K562 (cell line): ENCODE results near the gene NTSR1. TPM values are rescaled to one million over a fixed set of nuclear protein-coding genes. Genes with fewer than 3 reads are reported as not detected.

Experiments used
- ATAC-seq: fragments of 200-7000 bp; cut with Tn5 transposase; 3 replicates; pipeline ENCODE4 v1.9.1; 2020; ENCODE audit warnings: moderate library complexity
- BruUV-seq: library from RNA; stranded (reverse); fragments of 400-500 nt; replicated peaks from 2 replicates; lab custom pipeline; 2021; lab: Mats Ljungman, UMichigan
- CTCF ChIA-PET: fragments of 300-600 bp; formaldehyde crosslinking; extraction: SDS; loops from one replicate; lab custom pipeline; 2021; ENCODE audit warnings: low intra/inter-chr PET ratio; lab: Yijun Ruan, JAX
- POLR2A ChIA-PET: fragments of 300-600, 350-650 bp; sonication (Branson Sonifier 250); formaldehyde crosslinking; extraction: SDS; loops from one replicate; lab custom pipeline; 2021; ENCODE audit warnings: antibody characterized with exemption, inconsistent platforms; lab: Yijun Ruan, JAX
- DNase-seq, 4 experiments: peaks; one replicate each; pipeline versions ENCODE4 v3.0.0 to v3.0.0-alpha.2; 2011 to 2018; ENCODE audit warnings: low spot score in 3 of 4, mixed read lengths in 3 of 4; ENCODE audit errors: extremely low read depth in 1 of 4
- FAIRE-seq: peaks from 2 replicates; lab custom pipeline; 2011; peaks lifted over from hg19 to GRCh38; lab: Jason Lieb, UNC
- H2AFZ ChIP-seq: 2 replicates; pipeline ENCODE4 v1.6.0; 2011; ENCODE audit warnings: low read depth, low read length, control low read depth, inconsistent platforms
- H3K27ac ChIP-seq: fragments of 200-600 bp; 3 replicates; pipeline ENCODE4 v1.8.0; 2011; ENCODE audit warnings: low read depth, mild to moderate bottlenecking, control low read depth, inconsistent platforms, low read length, moderate library complexity, mixed read lengths; ENCODE audit errors: extremely low read depth
- H3K27me3 ChIP-seq, 2 experiments: fragments of 300-600 bp in 1 of 2; 2 replicates in 1 of 2; 3 replicates in 1 of 2; pipeline versions ENCODE4 v1.6.0 to v1.8.0; 2011; ENCODE audit warnings: inconsistent platforms in 2 of 2, low read length in 2 of 2, mild to moderate bottlenecking in 1 of 2, mixed read lengths in 1 of 2, moderate library complexity in 1 of 2; ENCODE audit not compliant: control insufficient read depth in 2 of 2, insufficient read depth in 2 of 2
- H3K36me3 ChIP-seq: fragments of 300-600 bp; 3 replicates; pipeline ENCODE4 v1.8.0; 2011; ENCODE audit warnings: mild to moderate bottlenecking, low read length, inconsistent platforms; ENCODE audit not compliant: control insufficient read depth, insufficient read depth
- H3K4me1 ChIP-seq, 2 experiments: fragments of 200-600 bp in 1 of 2; replicated peaks in 1 of 2; 2 replicates in 1 of 2; 3 replicates in 1 of 2; pipeline versions ENCODE4 v1.5.1 to v1.8.0; 2011; ENCODE audit warnings: inconsistent platforms in 2 of 2, low read length in 2 of 2, mild to moderate bottlenecking in 1 of 2, mixed read lengths in 1 of 2, moderate library complexity in 1 of 2; ENCODE audit not compliant: control insufficient read depth in 2 of 2, insufficient read depth in 2 of 2
- H3K4me2 ChIP-seq: 2 replicates; pipeline ENCODE4 v1.6.1; 2011; ENCODE audit warnings: low read length, control low read depth, inconsistent platforms, mixed read lengths; ENCODE audit not compliant: insufficient read depth
- H3K4me3 ChIP-seq: fragments of 200-600 bp; sonication (generic), shearing (Covaris generic); 2 replicates; pipeline ENCODE4 v1.5.1; 2016; ENCODE audit warnings: control low read depth, inconsistent platforms
- H3K79me2 ChIP-seq: fragments of 200-600 bp; 3 replicates; pipeline ENCODE4 v1.8.0; 2011; ENCODE audit warnings: low read length, inconsistent platforms; ENCODE audit not compliant: control insufficient read depth, insufficient read depth
- H3K9ac ChIP-seq, 2 experiments: 2 replicates each; pipeline versions ENCODE4 v1.6.0 to v1.6.1; 2011; ENCODE audit warnings: low read depth in 2 of 2, low read length in 2 of 2, control low read depth in 1 of 2, inconsistent platforms in 1 of 2, mild to moderate bottlenecking in 1 of 2, mixed read lengths in 1 of 2; ENCODE audit not compliant: insufficient read depth in 1 of 2
- H3K9me1 ChIP-seq: one replicate; pipeline ENCODE4 v1.6.0; 2011; ENCODE audit warnings: inconsistent platforms, mild to moderate bottlenecking, low read length, moderate library complexity; ENCODE audit not compliant: control insufficient read depth, insufficient read depth
- H3K9me3 ChIP-seq: replicated peaks from 2 replicates; pipeline ENCODE4 v1.5.1; 2011; ENCODE audit warnings: low read depth, low read length, inconsistent platforms; ENCODE audit not compliant: control insufficient read depth, insufficient read depth
- H4K20me1 ChIP-seq: replicated peaks from 2 replicates; pipeline ENCODE4 v1.6.1; 2011; ENCODE audit warnings: low read length, inconsistent platforms, mixed read lengths; ENCODE audit not compliant: control insufficient read depth, insufficient read depth
- SMARCA4 ChIP-seq: fragments of 450-650 bp; IDR thresholded peaks from 2 replicates; pipeline ENCODE4 v1.6.1; 2016
- WGBS: fragments of 100-300 bp; shearing (Covaris generic); methylation state at CpG from one replicate; pipeline ENCODE4 v1.1.6; 2016; ENCODE audit warnings: low coverage, mixed read lengths; ENCODE audit not compliant: insufficient coverage; ENCODE audit errors: missing lambda C conversion rate; 5-methylcytosine and 5-hydroxymethylcytosine counted together
- in situ Hi-C: fragments of 300-500 bp; cut with MboI; formaldehyde crosslinking; loops from 4 replicates; pipeline ENCODE4 v1.15.0; 2018; ENCODE audit warnings: inconsistent platforms, mixed read lengths
- intact Hi-C: fragments of 100-400 bp; cut with micrococcal nuclease; formaldehyde crosslinking; loops from 2 replicates; pipeline ENCODE4 v1.14.2; 2022
- polyA plus RNA-seq, 8 experiments: library from polyadenylated mRNA; depleted of rRNA in 4 of 8; stranded (reverse) in 5 of 8; unstranded in 3 of 8; fragments of >200 nt; fragmentation: Nextera tagmentation in 2 of 8; fragmentation: Illumina TruSeq in 1 of 8; extraction: Ambion mirVana in 2 of 8; extraction: Trizol in 1 of 8; gene quantifications; 2 replicates each; pipeline versions ENCODE4 v1.2.1 to v1.2.3, GENCODE V29; 2011 to 2014; ENCODE audit warnings: inconsistent platforms in 1 of 8, missing spikeins in 1 of 8
- total RNA-seq, 7 experiments: library from RNA; depleted of rRNA in 6 of 7; stranded (reverse); fragments of >200 nt in 6 of 7; fragmentation: Illumina TruSeq in 2 of 7; extraction: Trizol in 2 of 7; gene quantifications; 2 replicates each; pipeline versions ENCODE4 v1.2.1 to v1.2.3, GENCODE V29; 2011 to 2021; ENCODE audit warnings: low replicate concordance in 1 of 7
- TF ChIP-seq, protein P1 (sequence below): fragments of 450-650 bp; IDR thresholded peaks from 2 replicates; pipeline ENCODE4 v1.6.1; 2016; ENCODE audit warnings: mild to moderate bottlenecking, moderate library complexity
- TF ChIP-seq, protein P2 (sequence below), 3 experiments: IDR thresholded peaks in 2 of 3; conservative IDR thresholded peaks in 1 of 3; 2 replicates each; pipeline ENCODE4 v1.5.1; 2011 to 2012; ENCODE audit warnings: low read length in 3 of 3, mild to moderate bottlenecking in 3 of 3, control low read depth in 2 of 3, improper control_type of control experiment in 1 of 3, inconsistent platforms in 1 of 3, low read depth in 1 of 3, mixed read lengths in 1 of 3, moderate library complexity in 1 of 3; ENCODE audit not compliant: insufficient read depth in 2 of 3

NTSR1 gene
- total and polyA plus RNA-seq, 9 of the 15 experiments (the other 6 are each of a cell fraction or from before 2014, with no cell fraction given) = 0.04 to 0.40 (median 0.13) TPM; not detected in 3

DNA sequence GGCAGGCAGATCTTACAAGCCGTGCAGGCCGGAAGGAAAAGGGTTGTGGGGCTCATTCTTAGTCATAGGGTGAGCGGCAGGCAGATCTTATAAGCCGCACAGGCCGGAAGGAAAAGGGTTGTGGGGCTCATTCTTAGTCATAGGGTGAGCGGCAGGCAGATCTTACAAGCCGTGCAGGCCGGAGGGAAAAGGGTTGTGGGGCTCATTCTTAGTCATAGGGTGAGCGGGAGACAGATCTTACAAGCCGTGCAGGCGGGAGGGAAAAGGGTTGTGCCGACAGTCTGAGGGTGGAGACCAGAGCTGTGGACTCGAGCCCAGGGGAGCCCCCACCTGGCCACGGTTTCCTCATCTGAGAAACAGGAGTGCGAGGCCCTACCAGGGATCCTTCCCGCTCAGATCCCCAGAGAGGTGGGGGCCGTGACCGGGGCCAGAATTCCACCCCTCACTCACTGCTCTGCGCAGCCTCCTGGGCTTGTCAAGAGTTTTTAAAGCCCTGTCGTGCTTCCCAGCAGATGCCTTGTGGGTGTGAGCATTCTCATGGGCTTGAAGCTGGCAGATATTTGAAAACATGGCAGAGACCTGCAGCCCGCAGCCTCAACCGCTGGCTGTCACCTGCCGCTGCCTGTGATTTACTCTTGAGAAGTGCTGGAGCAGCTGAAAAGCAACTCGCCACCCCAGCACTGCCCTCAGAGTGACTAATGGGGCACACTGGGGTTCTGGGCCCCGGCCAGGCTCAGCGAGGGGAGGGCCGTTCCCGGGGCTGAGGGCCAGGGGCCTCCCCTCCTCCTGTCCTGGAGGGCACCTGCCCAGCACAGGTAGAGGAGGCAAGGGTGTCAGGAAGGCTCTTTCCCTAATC is 31.9 kb downstream of the NTSR1 start:
- ATAC-seq (peak; percentile 80), FAIRE-seq (peak; percentile 93), DNase-seq (peak; percentile 72 to 83 (median 82))
- Histone ChIP-seq H3K9ac (peak overlapping the region; percentile 40 to 83; a peak in 3 of 4 replicates), H2AFZ (peak overlapping the region; percentile 82), H3K9me1 (no peaks in the 10 kb centered on the region), H3K36me3 (no peaks in the 10 kb centered on the region), H3K4me2 (peak overlapping the region; percentile 45), H3K9me3 (no peaks in the 10 kb centered on the region), H4K20me1 (no peaks in the 10 kb centered on the region; the same call in 1 of the 2 replicates), H3K4me1 (peaks cover 17 to 57% of the 10 kb centered on the region in 2 experiments), H3K79me2 (no peaks in the 10 kb centered on the region), H3K4me3 (no peak overlapping the region), H3K27me3 (peaks cover 16 to 28% of the 10 kb centered on the region in 2 experiments; a peak in 4 of 5 replicates), H3K27ac (peak overlapping the region; percentile 77; the same call in 2 of the 3 replicates)
- intact Hi-C loops = no loop called here
- TSS peak; percentile 73 for BruUV-seq
- WGBS = 22% methylated on average over 28 of the region's 28 CpGs
- POLR2A ChIA-PET = interaction anchor here (0.5 to 1.7 kb wide), 5 partner anchors 11 to 516 kb away, joined by 3 to 6 read pairs (median 3); no protein-coding TSS in a partner anchor
- in situ Hi-C loops = no loop called here
- CTCF ChIA-PET = no interaction called here
- TF ChIP-seq SMARCA4 = peak; percentile 62; the same call in 1 of the 2 replicates
- TF ChIP-seq, protein P1, sequence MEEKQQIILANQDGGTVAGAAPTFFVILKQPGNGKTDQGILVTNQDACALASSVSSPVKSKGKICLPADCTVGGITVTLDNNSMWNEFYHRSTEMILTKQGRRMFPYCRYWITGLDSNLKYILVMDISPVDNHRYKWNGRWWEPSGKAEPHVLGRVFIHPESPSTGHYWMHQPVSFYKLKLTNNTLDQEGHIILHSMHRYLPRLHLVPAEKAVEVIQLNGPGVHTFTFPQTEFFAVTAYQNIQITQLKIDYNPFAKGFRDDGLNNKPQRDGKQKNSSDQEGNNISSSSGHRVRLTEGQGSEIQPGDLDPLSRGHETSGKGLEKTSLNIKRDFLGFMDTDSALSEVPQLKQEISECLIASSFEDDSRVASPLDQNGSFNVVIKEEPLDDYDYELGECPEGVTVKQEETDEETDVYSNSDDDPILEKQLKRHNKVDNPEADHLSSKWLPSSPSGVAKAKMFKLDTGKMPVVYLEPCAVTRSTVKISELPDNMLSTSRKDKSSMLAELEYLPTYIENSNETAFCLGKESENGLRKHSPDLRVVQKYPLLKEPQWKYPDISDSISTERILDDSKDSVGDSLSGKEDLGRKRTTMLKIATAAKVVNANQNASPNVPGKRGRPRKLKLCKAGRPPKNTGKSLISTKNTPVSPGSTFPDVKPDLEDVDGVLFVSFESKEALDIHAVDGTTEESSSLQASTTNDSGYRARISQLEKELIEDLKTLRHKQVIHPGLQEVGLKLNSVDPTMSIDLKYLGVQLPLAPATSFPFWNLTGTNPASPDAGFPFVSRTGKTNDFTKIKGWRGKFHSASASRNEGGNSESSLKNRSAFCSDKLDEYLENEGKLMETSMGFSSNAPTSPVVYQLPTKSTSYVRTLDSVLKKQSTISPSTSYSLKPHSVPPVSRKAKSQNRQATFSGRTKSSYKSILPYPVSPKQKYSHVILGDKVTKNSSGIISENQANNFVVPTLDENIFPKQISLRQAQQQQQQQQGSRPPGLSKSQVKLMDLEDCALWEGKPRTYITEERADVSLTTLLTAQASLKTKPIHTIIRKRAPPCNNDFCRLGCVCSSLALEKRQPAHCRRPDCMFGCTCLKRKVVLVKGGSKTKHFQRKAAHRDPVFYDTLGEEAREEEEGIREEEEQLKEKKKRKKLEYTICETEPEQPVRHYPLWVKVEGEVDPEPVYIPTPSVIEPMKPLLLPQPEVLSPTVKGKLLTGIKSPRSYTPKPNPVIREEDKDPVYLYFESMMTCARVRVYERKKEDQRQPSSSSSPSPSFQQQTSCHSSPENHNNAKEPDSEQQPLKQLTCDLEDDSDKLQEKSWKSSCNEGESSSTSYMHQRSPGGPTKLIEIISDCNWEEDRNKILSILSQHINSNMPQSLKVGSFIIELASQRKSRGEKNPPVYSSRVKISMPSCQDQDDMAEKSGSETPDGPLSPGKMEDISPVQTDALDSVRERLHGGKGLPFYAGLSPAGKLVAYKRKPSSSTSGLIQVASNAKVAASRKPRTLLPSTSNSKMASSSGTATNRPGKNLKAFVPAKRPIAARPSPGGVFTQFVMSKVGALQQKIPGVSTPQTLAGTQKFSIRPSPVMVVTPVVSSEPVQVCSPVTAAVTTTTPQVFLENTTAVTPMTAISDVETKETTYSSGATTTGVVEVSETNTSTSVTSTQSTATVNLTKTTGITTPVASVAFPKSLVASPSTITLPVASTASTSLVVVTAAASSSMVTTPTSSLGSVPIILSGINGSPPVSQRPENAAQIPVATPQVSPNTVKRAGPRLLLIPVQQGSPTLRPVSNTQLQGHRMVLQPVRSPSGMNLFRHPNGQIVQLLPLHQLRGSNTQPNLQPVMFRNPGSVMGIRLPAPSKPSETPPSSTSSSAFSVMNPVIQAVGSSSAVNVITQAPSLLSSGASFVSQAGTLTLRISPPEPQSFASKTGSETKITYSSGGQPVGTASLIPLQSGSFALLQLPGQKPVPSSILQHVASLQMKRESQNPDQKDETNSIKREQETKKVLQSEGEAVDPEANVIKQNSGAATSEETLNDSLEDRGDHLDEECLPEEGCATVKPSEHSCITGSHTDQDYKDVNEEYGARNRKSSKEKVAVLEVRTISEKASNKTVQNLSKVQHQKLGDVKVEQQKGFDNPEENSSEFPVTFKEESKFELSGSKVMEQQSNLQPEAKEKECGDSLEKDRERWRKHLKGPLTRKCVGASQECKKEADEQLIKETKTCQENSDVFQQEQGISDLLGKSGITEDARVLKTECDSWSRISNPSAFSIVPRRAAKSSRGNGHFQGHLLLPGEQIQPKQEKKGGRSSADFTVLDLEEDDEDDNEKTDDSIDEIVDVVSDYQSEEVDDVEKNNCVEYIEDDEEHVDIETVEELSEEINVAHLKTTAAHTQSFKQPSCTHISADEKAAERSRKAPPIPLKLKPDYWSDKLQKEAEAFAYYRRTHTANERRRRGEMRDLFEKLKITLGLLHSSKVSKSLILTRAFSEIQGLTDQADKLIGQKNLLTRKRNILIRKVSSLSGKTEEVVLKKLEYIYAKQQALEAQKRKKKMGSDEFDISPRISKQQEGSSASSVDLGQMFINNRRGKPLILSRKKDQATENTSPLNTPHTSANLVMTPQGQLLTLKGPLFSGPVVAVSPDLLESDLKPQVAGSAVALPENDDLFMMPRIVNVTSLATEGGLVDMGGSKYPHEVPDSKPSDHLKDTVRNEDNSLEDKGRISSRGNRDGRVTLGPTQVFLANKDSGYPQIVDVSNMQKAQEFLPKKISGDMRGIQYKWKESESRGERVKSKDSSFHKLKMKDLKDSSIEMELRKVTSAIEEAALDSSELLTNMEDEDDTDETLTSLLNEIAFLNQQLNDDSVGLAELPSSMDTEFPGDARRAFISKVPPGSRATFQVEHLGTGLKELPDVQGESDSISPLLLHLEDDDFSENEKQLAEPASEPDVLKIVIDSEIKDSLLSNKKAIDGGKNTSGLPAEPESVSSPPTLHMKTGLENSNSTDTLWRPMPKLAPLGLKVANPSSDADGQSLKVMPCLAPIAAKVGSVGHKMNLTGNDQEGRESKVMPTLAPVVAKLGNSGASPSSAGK = peak; percentile 63
- TF ChIP-seq, protein P2, sequence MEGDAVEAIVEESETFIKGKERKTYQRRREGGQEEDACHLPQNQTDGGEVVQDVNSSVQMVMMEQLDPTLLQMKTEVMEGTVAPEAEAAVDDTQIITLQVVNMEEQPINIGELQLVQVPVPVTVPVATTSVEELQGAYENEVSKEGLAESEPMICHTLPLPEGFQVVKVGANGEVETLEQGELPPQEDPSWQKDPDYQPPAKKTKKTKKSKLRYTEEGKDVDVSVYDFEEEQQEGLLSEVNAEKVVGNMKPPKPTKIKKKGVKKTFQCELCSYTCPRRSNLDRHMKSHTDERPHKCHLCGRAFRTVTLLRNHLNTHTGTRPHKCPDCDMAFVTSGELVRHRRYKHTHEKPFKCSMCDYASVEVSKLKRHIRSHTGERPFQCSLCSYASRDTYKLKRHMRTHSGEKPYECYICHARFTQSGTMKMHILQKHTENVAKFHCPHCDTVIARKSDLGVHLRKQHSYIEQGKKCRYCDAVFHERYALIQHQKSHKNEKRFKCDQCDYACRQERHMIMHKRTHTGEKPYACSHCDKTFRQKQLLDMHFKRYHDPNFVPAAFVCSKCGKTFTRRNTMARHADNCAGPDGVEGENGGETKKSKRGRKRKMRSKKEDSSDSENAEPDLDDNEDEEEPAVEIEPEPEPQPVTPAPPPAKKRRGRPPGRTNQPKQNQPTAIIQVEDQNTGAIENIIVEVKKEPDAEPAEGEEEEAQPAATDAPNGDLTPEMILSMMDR (IDR thresholded peaks at IDR 0.05 in 2 of 3, conservative IDR thresholded peaks at IDR 0.05 in 1 of 3; ENCODE audit: insufficient read depth in 2 of 3, low read depth in 1 of 3, low read length in 3 of 3) = peak in 2 of 3 experiments; percentile 21 to 25; a peak in 1 of 6 replicates
